IMR-90 (cell line): ENCODE measurements around the gene MFNG. TPM values are rescaled to one million over a fixed set of nuclear protein-coding genes. Genes with fewer than 3 reads are reported as not detected.

Experiments used
- ATAC-seq: fragments of 200-7000 bp; cut with Tn5 transposase; 2 replicates; pipeline ENCODE4 v1.9.1; 2020; ENCODE audit warnings: low read depth, mild to moderate bottlenecking, moderate library complexity
- BruUV-seq: library from RNA; stranded (reverse); fragments of 400-500 nt; replicated peaks from 2 replicates; lab custom pipeline; 2021; lab: Mats Ljungman, UMichigan
- CTCF ChIA-PET: fragments of 300-600 bp; formaldehyde crosslinking; extraction: SDS; loops from one replicate; lab custom pipeline; 2021; ENCODE audit warnings: antibody characterized with exemption; lab: Yijun Ruan, JAX
- POLR2A ChIA-PET: fragments of 300-600 bp; sonication (Branson Sonifier 250); formaldehyde crosslinking; loops from one replicate; lab custom pipeline; 2022; ENCODE audit warnings: antibody characterized with exemption; ENCODE audit not compliant: unreplicated experiment; lab: Charles Lee
- DNase-seq: peaks from one replicate; pipeline ENCODE4 v3.0.0; 2013
- H2AFZ ChIP-seq: replicated peaks from 2 replicates; pipeline ENCODE3; 2013; ENCODE audit warnings: low read length, mild to moderate bottlenecking; ENCODE audit not compliant: poor library complexity
- H2AK5ac ChIP-seq: 2 replicates; pipeline ENCODE4 v1.6.1; 2013; ENCODE audit warnings: low read depth, low read length, inconsistent platforms
- H2AK9ac ChIP-seq: replicated peaks from 2 replicates; pipeline ENCODE3; 2013; ENCODE audit warnings: mild to moderate bottlenecking, low read depth, low read length, moderate library complexity; ENCODE audit not compliant: poor library complexity
- H2BK120ac ChIP-seq: 2 replicates; pipeline ENCODE4 v1.6.1; 2013; ENCODE audit warnings: low read depth, low read length, inconsistent platforms
- H2BK15ac ChIP-seq: 3 replicates; pipeline ENCODE4 v1.6.1; 2013; ENCODE audit warnings: low read depth, low read length, inconsistent platforms
- H2BK20ac ChIP-seq: 2 replicates; pipeline ENCODE4 v1.6.1; 2013; ENCODE audit warnings: low read depth, mild to moderate bottlenecking, inconsistent platforms, low read length, moderate library complexity
- H2BK5ac ChIP-seq: 2 replicates; pipeline ENCODE4 v1.6.1; 2013; ENCODE audit warnings: mild to moderate bottlenecking, low read depth, low read length, inconsistent platforms; ENCODE audit not compliant: poor library complexity, severe bottlenecking
- H3K14ac ChIP-seq: replicated peaks from 2 replicates; pipeline ENCODE4 v1.6.1; 2013; ENCODE audit warnings: low read depth, low read length, inconsistent platforms
- H3K18ac ChIP-seq: 2 replicates; pipeline ENCODE4 v1.6.1; 2013; ENCODE audit warnings: low read depth, low read length, control low read depth
- H3K23ac ChIP-seq: 2 replicates; pipeline ENCODE4 v1.6.1; 2013; ENCODE audit warnings: low read depth, low read length, inconsistent platforms
- H3K27ac ChIP-seq: 2 replicates; pipeline ENCODE4 v1.5.1; 2013; ENCODE audit warnings: mild to moderate bottlenecking, control low read depth, low read length; ENCODE audit not compliant: insufficient read depth
- H3K27me3 ChIP-seq: 2 replicates; pipeline ENCODE4 v1.6.1; 2013; ENCODE audit warnings: low read length; ENCODE audit not compliant: control insufficient read depth, insufficient read depth
- H3K36me3 ChIP-seq: 2 replicates; pipeline ENCODE4 v1.6.1; 2013; ENCODE audit warnings: low read length, mixed read lengths; ENCODE audit not compliant: control insufficient read depth, insufficient read depth
- H3K4ac ChIP-seq: 2 replicates; pipeline ENCODE4 v1.6.1; 2013; ENCODE audit warnings: low read depth, low read length, inconsistent platforms
- H3K4me1 ChIP-seq: 2 replicates; pipeline ENCODE4 v1.6.1; 2013; ENCODE audit warnings: low read length, mixed read lengths; ENCODE audit not compliant: control insufficient read depth, insufficient read depth
- H3K4me2 ChIP-seq: 2 replicates; pipeline ENCODE4 v1.6.1; 2013; ENCODE audit warnings: low read depth, mild to moderate bottlenecking, control low read depth, low read length, moderate library complexity
- H3K4me3 ChIP-seq: 2 replicates; pipeline ENCODE4 v1.5.1; 2013; ENCODE audit warnings: low read depth, mild to moderate bottlenecking, control low read depth, low read length, moderate library complexity; ENCODE audit not compliant: insufficient read depth
- H3K56ac ChIP-seq: 2 replicates; pipeline ENCODE4 v1.6.1; 2013; ENCODE audit warnings: low read length, inconsistent platforms; ENCODE audit not compliant: insufficient read depth; ENCODE audit errors: extremely low read depth
- H3K79me1 ChIP-seq, 2 experiments: 2 replicates each; pipeline ENCODE4 v1.6.1; 2013; ENCODE audit warnings: low read length in 2 of 2, inconsistent platforms in 1 of 2, low read depth in 1 of 2
- H3K9ac ChIP-seq: 2 replicates; pipeline ENCODE4 v1.6.1; 2013; ENCODE audit warnings: low read depth, low read length, control low read depth
- H3K9me1 ChIP-seq: 2 replicates; pipeline ENCODE4 v1.6.1; 2013; ENCODE audit warnings: low read length, inconsistent platforms; ENCODE audit not compliant: insufficient read depth
- H3K9me3 ChIP-seq: 2 replicates; pipeline ENCODE4 v1.6.1; 2013; ENCODE audit warnings: low read length; ENCODE audit not compliant: control insufficient read depth, insufficient read depth
- H4K20me1 ChIP-seq: 2 replicates; pipeline ENCODE4 v1.6.1; 2013; ENCODE audit warnings: low read length, inconsistent platforms; ENCODE audit not compliant: insufficient read depth
- H4K5ac ChIP-seq: 2 replicates; pipeline ENCODE4 v1.6.1; 2013; ENCODE audit warnings: mild to moderate bottlenecking, low read depth, low read length, control low read depth
- H4K8ac ChIP-seq, 2 experiments: 2 replicates each; pipeline ENCODE4 v1.6.1; 2013; ENCODE audit warnings: low read depth in 2 of 2, low read length in 2 of 2, control low read depth in 1 of 2, inconsistent platforms in 1 of 2
- H4K91ac ChIP-seq: 2 replicates; pipeline ENCODE4 v1.6.1; 2013; ENCODE audit warnings: low read depth, low read length, inconsistent platforms; ENCODE audit not compliant: insufficient read depth
- BHLHE40 ChIP-seq: fragments of 150-350 bp; IDR thresholded peaks from 2 replicates; pipeline ENCODE4 v1.6.1; 2016; ENCODE audit warnings: mild to moderate bottlenecking, low read depth, low read length
- FOS ChIP-seq: fragments of 150-350 bp; IDR thresholded peaks from 2 replicates; pipeline ENCODE4 v1.6.1; 2016; ENCODE audit warnings: low read depth, low read length
- MAFK ChIP-seq: IDR thresholded peaks from 2 replicates; pipeline ENCODE4 v1.6.1; 2012; ENCODE audit warnings: low read depth, low read length, improper control_type of control experiment
- MAZ ChIP-seq: IDR thresholded peaks from 2 replicates; pipeline ENCODE4 v1.6.1; 2012; ENCODE audit warnings: low read depth, mild to moderate bottlenecking, low read length, improper control_type of control experiment, moderate library complexity, borderline replicate concordance
- POLR2A ChIP-seq: IDR thresholded peaks from 2 replicates; pipeline ENCODE4 v1.6.1; 2012; ENCODE audit warnings: mild to moderate bottlenecking, low read depth, low read length
- RCOR1 ChIP-seq: IDR thresholded peaks from 2 replicates; pipeline ENCODE4 v1.6.1; 2012; ENCODE audit warnings: mild to moderate bottlenecking, low read length, improper control_type of control experiment; ENCODE audit not compliant: insufficient replicate concordance
- RFX5 ChIP-seq: IDR thresholded peaks from 2 replicates; pipeline ENCODE4 v1.8.0; 2012; ENCODE audit warnings: low read depth, mild to moderate bottlenecking, low read length, moderate library complexity
- SMC3 ChIP-seq: fragments of 150-350 bp; IDR thresholded peaks from 2 replicates; pipeline ENCODE4 v1.6.1; 2016; ENCODE audit warnings: low read depth, mild to moderate bottlenecking, antibody characterized with exemption, low read length, moderate library complexity
- WGBS, 2 experiments: methylation state at CpG; one replicate each; pipeline versions ENCODE4 v1.1.5 to v1.1.7; 2013; ENCODE audit warnings: missing lambda C conversion rate in 2 of 2; ENCODE audit not compliant: insufficient read length in 1 of 2; ENCODE audit errors: extremely low coverage in 2 of 2; 5-methylcytosine and 5-hydroxymethylcytosine counted together
- dilution Hi-C: fragments of 300-500 bp; cut with HindIII; formaldehyde crosslinking; loops from one replicate; pipeline ENCODE4 v1.14.3; 2018; ENCODE audit warnings: low sequenced_read_pairs; ENCODE audit not compliant: unreplicated experiment
- in situ Hi-C: fragments of 300-500 bp; cut with MboI; formaldehyde crosslinking; loops from 3 replicates; pipeline ENCODE4 v1.14.3; 2019; ENCODE audit warnings: low sequenced_read_pairs, inconsistent platforms, mixed read lengths
- intact Hi-C: fragments of 100-400 bp; cut with micrococcal nuclease; formaldehyde crosslinking; loops from 2 replicates; pipeline ENCODE4 v1.10.0; 2022
- polyA plus RNA-seq, 3 experiments: library from polyadenylated mRNA; depleted of rRNA; stranded (reverse); fragments of >200 nt; gene quantifications; 2 replicates each; pipeline ENCODE4 v1.2.3, GENCODE V29; 2012; ENCODE audit warnings: low replicate concordance in 1 of 3
- total RNA-seq: library from RNA; depleted of rRNA; stranded (reverse); fragments of >200 nt; gene quantifications from 2 replicates; pipeline ENCODE4 v1.2.3, GENCODE V29; 2012
- TF ChIP-seq, protein P1 (sequence below): fragments of 150-350 bp; IDR thresholded peaks from 2 replicates; pipeline ENCODE4 v1.6.1; 2017; ENCODE audit warnings: mild to moderate bottlenecking, antibody characterized with exemption, low read length, low read depth
- TF ChIP-seq, protein P2 (sequence below): fragments of 150-350 bp; IDR thresholded peaks from 2 replicates; pipeline ENCODE4 v1.6.1; 2016; ENCODE audit warnings: low read depth, mild to moderate bottlenecking, low read length, moderate library complexity, borderline replicate concordance

Gene MFNG
- total and polyA plus RNA-seq, 2 of the 4 experiments (the other 2 are of a cell fraction): 0.15 TPM; not detected in 1

DNA sequence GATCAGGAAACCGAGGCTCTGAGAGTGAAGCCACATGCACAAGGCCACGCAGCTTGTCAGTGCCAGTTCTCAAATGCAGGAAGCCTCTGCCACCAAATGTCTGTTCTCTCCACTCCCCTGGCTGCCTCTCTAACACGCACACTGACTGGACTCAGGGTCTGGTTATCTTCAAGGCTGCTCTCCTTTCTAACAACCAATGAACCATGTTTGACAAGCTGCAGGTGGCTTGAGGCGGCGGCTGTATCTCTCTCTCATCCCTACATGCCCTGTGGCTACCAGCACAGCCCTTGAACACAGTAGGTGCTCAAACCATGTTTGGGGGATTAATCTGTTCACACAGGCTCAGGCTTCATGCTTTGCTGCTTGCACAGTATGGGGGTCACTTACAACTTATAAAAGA is 23.7 kb downstream of the MFNG start:
- Histone ChIP-seq H3K23ac (no peak overlapping the region), H3K9ac (no peak overlapping the region), H3K9me1 (no peaks in the 10 kb centered on the region), H3K4me1 (no peaks in the 10 kb centered on the region), H3K36me3 (no peaks in the 10 kb centered on the region), H4K8ac (no peak overlapping the region), H3K79me1 (no peaks in the 10 kb centered on the region), H3K27me3 (peaks cover 28% of the 10 kb centered on the region), H2AK9ac (no peak overlapping the region), H4K91ac (no peak overlapping the region), H2BK20ac (no peak overlapping the region), H3K4me3 (no peak overlapping the region), H3K18ac (no peak overlapping the region), H3K56ac (no peak overlapping the region), H2BK15ac (no peak overlapping the region), H2AFZ (no peak overlapping the region), H3K4ac (no peak overlapping the region), H3K9me3 (no peaks in the 10 kb centered on the region), H2AK5ac (no peak overlapping the region), H3K27ac (no peak overlapping the region), H2BK120ac (no peak overlapping the region), H4K20me1 (no peaks in the 10 kb centered on the region; the same call in 1 of the 2 replicates), H2BK5ac (no peak overlapping the region), H4K5ac (no peak overlapping the region), H3K4me2 (no peak overlapping the region), H3K14ac (no peak overlapping the region)
- TF ChIP-seq, protein P1, sequence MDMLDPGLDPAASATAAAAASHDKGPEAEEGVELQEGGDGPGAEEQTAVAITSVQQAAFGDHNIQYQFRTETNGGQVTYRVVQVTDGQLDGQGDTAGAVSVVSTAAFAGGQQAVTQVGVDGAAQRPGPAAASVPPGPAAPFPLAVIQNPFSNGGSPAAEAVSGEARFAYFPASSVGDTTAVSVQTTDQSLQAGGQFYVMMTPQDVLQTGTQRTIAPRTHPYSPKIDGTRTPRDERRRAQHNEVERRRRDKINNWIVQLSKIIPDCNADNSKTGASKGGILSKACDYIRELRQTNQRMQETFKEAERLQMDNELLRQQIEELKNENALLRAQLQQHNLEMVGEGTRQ: no peak
- no peak for TF ChIP-seq BHLHE40
- TF ChIP-seq RFX5: no peak
- no peak for TF ChIP-seq MAFK
- no peak for TF ChIP-seq POLR2A
- TF ChIP-seq MAZ: no peak
- TF ChIP-seq, protein P2, sequence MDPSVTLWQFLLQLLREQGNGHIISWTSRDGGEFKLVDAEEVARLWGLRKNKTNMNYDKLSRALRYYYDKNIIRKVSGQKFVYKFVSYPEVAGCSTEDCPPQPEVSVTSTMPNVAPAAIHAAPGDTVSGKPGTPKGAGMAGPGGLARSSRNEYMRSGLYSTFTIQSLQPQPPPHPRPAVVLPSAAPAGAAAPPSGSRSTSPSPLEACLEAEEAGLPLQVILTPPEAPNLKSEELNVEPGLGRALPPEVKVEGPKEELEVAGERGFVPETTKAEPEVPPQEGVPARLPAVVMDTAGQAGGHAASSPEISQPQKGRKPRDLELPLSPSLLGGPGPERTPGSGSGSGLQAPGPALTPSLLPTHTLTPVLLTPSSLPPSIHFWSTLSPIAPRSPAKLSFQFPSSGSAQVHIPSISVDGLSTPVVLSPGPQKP: no peak
- TF ChIP-seq SMC3: no peak
- no peak for TF ChIP-seq RCOR1
- no peak for TF ChIP-seq FOS
- dilution Hi-C loops (no loop called here), intact Hi-C loops (no loop called here), in situ Hi-C loops (loop anchor here (10.0 kb wide), 1 partner anchor 288 kb away; no protein-coding TSS in a partner anchor)
- 29% methylated on average over 1 of the region's 5 CpGs; no CpG with 5 or more reads in 1 of the 2 experiments for WGBS, 2 experiments
- ATAC-seq: no peak
- ChIA-PET CTCF (no interaction called here), POLR2A (no interaction called here)
- no peak for DNase-seq
- no TSS peak for BruUV-seq
